HG03108 (cell line): ENCODE measurements around the gene TDRD5.
"Not testable (repeated sequence)": the region's sequence is repeated elsewhere in the genome, so short reads cannot be mapped to it uniquely, and the experiment has no call there.

ENCODE experiments used
- ATAC-seq: cut with Tn5 transposase; IDR thresholded peaks from one replicate; pipeline ENCODE4 v1.9.1; 2021; ENCODE audit warnings: moderate library complexity; ENCODE audit not compliant: unreplicated experiment

The TDRD5 gene

GRCh38 chr1:179598631-179599030, 7.0 kb downstream of the TDRD5 start:
- ATAC-seq, result no peak

- ATAC-seq, result no peak
Measured at GRCh38 chr1:179599623-179600249, 8.1 kb downstream of the TDRD5 start.

DNA sequence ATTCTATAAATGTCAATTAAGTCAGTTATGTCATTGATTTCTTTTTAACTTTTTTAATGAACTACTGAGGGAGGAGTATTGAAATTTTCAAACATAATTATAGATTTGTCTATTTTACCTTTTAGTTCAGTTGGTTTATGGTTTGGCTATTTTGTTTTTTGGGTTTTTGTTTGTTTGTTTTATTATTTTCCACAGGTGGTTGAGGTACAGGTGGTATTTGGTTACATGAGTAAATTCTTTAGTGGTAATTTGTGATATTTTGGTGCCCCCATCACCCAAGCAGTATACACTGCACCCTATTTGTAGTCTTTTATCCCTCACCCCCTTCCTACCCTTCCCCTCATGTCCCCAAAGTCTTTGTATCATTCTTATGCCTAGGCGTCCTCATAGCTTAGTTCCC, 9.5 kb downstream of the TDRD5 start:
- no peak for ATAC-seq

- no peak for ATAC-seq
Measured at GRCh38 chr1:179612361-179612760, 20.7 kb downstream of the TDRD5 start.

DNA sequence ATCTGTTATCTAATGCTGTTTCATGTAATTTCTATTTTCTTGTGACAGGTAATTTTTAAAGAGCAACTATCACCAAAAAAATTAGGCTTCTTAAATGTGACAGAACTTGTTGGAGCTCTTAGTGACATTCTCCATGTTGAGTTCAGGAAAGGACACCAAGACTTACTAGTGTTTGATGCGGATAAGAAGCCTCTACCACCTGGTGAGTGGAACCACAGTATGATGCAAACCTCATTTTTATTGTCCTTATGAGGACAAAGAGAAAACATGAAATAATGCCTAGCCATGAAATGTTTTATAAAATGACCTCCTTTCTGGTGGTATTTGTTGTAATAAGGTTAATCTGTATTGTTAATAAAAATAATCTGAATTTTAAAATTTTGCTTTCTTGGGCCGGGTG, 39.1 kb downstream of the TDRD5 start:
- no peak for ATAC-seq

DNA sequence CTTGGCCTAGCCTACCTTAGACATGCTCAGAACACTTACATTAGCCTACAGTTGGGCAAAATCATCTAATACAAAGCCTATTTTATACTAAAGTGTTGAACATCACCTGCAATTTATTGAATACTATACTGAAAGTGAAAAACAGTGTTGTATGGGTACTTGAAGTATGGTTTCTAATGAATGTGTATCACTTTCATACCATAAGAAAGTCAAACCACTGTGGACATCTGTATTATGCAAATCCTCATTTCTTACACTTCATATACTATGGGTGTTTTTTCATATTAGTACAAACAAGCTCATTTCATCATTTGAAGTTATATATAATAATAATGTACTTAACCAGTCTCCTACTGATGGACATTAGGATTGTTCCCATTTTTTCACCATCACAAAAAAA, 41.2 kb downstream of the TDRD5 start:
- no peak for ATAC-seq

DNA sequence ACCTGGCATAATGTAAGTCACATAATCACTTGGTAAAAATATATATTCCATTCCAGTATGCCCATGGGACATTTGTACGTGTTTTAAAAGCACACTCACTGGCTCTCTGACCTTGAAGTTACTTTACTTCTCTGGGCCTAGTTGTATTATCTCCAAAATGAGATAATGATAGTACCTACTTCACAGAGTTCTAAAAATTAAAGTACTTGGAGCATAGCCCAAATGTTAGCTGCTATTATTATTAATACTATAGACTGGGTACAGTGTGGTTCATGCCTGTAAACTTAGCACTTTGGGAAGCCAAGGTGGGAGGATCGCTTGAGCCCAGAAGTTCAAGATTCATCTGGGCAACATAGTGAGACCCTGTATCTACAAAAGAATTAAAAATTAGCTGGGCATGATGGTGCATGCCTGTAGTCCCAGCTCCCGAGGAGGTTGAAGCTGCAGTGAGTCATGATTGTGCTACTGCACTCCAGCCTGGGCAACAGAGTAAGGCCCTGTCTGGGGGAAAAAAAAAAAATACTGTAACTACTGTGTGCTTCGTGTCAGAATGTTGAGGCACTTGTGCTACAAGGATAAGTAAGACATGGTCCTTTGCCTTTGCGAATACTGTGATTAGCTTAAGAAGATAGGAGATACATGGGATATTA, 45.7 kb downstream of the TDRD5 start:
- ATAC-seq, result no peak

DNA sequence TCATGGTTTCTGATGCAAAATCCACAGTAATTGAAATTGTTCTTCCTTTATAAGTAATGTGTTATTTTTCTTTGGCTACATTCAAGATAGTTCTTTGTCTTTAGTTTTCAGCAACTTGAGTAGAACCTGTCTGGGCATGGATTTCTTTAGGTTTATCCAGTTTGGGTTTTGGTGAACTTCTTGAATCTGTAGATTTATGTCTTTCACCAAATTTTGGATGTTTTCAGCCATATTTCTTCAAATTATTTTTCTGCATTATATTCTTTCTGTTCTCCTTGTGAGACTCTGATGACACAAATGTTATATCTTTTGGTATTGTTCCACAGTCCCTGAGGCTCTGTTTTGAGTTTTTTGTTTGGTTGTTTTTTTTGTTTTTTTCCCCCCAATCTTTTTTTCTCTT, 69.4 kb downstream of the TDRD5 start:
- ATAC-seq, result no peak

GRCh38 chr1:179663810-179664209, 72.2 kb downstream of the TDRD5 start:
- no peak for ATAC-seq

- ATAC-seq, result no peak
Measured at GRCh38 chr1:179677882-179678281, 86.2 kb downstream of the TDRD5 start.

DNA sequence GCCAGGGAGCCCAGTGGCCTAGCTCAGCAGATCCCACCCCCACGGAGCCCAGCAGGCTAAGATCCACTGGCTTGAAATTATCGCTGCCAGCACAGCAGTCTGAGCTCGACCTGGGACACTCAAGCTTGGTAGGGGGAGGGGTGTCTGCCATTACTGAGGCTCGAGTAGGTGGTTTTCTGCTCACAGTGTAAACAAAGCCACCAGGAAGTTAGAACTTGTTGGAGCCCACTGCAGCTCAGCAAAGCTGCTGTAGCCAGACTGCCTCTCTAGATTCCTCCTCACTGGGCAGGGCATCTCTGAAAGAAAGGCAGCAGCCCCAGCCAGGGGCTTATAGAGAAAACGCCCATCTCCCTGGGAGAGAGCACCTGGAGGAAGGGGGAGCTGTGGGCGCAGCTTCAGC, 102.9 kb downstream of the TDRD5 start:
- not testable (repeated sequence) for ATAC-seq

- no peak for ATAC-seq
Measured at GRCh38 chr1:179702946-179703539, 111.4 kb downstream of the TDRD5 start.

GRCh38 chr1:179706339-179706941, 114.8 kb downstream of the TDRD5 start:
- ATAC-seq, result no peak

DNA sequence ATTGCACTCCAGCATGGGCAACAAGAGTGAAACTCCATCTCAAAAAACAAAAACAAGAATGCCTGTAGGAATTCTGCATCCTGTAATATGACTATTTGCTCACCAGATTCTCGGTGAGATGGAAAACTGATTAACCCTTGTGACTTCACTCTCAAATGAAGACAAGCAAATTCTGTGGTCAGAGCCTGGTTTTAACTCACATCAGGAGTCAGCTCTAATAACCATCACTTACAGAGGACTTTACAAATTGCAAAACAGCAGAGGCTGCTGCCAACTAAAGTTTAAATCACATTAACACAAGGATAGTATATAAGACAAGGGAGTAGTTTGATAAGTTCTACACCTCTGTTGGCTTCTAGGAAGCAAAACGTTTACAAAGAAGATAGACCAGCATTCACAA, 115.8 kb downstream of the TDRD5 start:
- ATAC-seq, result no peak

GRCh38 chr1:179708434-179709195, 117.0 kb downstream of the TDRD5 start:
- ATAC-seq, result no peak

DNA sequence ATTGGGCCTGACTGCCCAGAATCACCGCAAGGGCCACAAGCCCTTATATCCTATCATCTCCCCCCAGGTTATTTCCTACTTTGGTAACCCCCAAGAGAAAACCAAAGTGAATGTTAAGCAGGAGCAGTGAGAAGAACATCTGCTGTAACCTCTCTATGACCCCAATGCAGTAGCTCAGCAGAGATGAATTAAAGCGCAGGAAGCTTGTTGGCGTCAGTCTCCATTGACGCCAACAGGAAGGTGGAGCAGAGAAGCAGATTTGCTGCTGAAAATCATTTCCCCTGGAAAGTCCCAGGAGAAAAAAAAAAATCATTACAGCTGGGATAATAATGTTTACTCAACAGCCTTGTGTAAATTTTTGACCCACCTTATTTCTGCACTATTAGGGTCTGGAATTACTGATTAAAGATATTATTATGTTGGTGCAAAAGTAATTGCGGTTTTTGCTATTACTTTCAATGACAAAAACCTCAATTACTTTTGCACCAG, 118.3 kb downstream of the TDRD5 start:
- peak; percentile 80 for ATAC-seq

DNA sequence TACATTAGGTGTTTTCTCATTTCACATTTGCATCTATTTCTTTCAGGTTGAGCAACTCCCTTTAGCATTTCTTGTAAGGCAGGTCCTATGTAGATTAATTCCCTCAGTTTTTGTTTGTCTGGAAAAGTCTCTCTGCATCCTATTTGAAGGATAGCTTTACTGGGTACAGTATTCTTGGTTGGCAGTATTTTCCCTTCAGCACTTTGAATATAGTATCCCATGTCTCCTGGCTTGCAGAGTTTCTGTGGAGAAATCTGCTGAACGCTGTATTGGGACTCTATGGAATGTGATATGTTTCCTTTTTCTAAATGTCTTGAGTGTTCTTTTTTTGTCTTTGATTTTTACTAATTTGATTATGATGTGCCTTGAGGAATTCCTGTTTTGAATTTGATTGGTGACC, 122.5 kb downstream of the TDRD5 start:
- ATAC-seq, result no peak

DNA sequence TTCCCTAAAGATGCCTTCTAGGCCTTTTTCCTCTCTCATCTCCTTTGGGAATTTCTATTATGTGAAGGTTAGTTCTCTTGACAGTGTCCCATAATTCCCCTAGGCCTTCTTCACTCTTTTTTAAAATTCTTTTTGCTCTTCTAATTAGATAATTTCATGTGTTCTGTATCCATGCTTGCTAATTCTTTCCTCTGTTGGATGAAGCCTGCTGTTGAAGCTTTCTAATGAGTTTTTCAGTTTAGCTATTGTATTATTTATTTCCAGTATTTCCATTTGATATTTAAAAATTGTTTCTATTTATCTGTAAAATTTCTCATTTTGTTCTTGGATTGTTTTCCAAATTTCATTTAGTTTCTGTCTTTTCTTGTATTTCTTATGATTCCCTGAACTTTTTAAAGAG, 123.0 kb downstream of the TDRD5 start:
- no peak for ATAC-seq

- ATAC-seq, result no peak
Measured at GRCh38 chr1:179719272-179719671, 127.6 kb downstream of the TDRD5 start.

DNA sequence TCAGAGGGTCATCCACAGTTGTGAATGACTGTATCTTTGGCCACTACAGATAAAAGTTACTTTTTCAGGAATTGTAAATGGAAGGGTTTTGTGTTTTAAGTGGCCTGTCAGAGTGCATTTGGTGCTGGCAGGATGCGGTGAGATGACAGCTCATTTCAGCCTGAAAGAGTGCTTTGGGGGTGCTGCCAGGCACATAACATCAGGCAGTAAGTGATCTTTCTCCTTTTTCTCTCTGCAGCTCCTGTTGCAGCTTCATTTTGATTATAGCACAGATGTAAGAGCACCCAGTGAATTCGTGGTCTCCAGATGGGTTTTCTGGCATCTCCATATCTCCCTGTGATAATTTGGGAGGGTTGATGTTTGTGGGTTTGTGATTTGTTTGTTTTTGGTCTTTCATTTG, 136.6 kb downstream of the TDRD5 start:
- ATAC-seq, result no peak

- no peak for ATAC-seq
Measured at GRCh38 chr1:179729881-179730280, 138.2 kb downstream of the TDRD5 start.
